HG02981 (cell line): ENCODE measurements around the gene WWOX.

Experiments
- ATAC-seq: cut with Tn5 transposase; IDR thresholded peaks from one replicate; pipeline ENCODE4 v1.9.1; 2021; ENCODE audit warnings: mild to moderate bottlenecking, moderate library complexity; ENCODE audit not compliant: unreplicated experiment

Gene WWOX

DNA sequence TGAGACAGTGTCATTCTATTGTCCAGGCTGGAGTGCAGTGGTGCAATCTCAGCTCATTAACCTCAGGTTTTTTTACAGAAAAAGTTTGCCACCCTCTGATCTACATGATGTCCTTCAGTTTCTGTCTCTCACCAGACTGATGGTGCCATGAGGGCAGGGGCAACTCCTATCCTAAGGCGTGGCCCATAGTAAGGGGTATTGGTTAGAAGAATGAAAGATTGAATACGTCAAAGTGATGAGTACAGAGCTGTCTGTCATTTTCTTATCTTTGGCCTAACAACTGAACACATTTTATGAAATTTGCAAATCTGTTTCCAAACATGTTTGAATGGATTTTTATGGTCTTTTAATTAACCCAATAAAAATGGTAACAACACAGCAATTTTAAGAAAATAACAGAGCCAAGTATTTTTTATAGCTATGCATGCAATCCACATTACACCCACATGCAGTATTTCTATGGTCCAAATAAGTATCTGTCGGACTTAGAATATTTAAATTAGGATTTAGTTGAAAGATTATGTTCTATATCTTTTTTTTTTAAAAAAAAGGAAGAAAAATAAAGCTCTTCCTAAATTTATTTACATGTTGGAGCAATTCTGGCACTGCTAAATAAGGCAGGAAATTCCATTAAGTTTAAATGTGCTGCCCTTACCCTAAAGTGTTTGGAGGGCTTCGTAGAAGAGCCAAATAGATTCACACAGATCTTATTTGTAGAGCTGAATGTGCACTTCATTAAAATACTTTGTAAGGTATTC is 192.8 kb downstream of the WWOX start:
- no peak for ATAC-seq

DNA sequence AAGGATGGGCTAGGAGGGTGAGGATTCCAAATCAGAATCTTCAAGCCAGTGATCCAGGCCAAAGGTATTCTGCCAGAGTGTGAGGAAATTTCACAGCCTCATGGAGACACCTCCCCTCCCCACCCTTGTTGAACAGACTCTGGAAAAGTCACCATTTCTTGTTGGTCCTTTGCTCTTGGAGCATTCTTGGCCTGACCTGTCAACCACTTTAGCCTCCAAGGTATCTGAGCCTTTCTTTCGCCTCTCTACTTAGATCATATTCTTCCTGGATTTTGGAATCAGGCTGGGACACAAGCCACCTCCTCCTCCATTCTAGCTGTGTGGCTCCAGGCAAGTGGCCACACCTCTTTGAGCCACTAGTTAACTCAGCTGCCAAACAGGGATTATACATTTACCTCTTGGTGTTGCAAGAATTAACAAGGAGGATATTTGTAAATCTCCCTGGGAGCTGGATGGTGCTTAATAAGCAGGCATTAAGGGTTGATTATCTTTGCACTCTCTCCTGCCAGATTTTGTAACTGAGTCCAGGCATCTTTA is 193.5 kb downstream of the WWOX start:
- no peak for ATAC-seq

DNA sequence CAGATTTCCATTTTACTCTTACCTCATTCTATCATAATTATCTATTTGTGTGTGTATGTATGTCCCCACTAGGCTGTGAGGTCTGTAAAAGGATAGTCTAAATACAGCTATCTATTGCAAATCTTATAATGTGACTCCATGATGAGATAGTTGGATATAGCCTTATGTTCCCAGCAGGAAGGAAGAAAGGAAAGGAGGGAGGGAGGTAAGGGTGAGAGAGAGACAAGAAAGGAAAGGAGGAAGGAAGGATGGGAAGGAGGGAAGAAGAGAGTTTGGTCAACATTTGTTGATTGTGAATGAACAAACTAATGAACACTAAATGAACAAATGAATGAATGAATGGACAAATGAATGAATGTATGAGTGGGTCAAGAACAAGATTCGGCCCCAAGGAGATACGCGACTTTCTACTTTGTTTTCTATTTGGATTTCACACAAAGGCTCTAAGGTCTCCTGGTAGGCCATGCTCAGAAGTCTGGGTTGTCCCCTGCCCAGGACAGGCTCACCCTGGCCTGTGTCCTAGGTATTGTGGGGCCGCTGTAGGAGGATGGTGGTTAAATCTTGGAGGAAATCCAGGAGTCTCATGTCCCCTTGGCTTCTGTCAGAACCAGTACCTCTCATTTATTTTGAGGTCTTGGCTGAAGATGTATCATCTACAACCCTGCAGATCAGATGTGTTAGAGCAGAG is 195.2 kb downstream of the WWOX start:
- no peak for ATAC-seq

DNA sequence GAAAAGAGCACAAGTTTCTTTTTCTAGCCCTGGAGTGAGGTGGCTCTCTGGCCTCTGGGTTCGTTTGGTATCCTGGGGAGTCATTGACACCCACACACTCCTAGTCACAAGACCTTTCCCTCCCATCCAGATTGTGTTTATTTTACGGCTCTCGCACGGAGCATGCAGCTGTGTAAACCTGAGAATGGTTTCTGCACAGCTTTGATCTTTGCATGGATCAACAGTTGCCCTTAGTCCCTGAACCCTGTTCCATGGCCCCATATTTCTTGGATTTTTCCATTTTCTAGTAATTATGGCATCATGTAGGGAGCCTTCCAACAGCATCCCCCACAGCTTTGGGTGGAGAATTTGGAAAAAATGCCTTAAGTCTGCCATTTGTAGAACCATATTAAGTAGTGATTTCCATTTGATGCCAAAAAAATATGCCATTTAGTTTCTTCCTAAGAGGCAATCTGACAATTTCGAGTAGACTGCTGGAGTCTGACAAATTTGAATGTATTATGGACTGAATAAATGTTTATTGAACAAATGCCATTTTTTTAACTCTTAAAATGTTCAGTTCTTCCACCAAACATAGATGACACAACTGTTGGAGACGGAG is 197.7 kb downstream of the WWOX start:
- ATAC-seq = no peak

DNA sequence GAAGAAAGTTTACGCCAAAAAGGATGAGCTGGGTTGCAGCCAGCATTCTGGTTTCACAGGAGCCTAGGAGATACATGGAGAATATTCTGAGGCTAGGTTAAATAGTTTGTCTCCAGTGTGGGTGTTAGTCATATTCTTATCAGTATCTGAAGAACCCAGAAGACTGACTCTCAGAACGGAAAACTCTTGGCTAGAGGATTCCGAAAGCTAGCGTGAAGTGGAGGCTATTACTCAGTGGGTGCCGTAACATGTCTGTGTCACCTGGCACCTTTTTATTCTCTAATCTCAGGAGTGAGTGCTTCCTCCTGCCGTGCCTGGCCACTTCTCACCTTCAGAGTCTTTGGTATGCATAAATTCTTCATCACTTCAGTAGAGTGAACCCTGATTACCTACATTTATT is 199.5 kb downstream of the WWOX start:
- ATAC-seq = no peak

DNA sequence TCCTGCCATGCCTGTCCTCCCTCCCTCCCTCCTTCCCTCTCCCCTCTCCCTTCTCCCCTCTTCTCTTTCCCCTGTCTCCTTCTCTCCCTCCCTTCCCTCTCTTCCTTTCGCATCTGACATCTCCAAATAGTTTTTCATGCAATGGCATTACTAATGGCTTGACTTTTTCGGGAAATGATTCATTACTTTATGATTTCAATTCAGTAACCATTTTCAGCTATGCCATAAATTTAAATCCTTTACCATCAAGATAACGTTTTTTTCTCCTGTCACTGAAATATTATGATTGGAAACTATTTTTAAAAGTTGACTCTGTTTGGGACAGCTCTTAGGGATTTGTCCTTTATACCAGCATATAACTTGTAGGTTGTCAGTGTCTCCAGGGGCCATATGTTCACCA is 201.0 kb downstream of the WWOX start:
- no peak for ATAC-seq

DNA sequence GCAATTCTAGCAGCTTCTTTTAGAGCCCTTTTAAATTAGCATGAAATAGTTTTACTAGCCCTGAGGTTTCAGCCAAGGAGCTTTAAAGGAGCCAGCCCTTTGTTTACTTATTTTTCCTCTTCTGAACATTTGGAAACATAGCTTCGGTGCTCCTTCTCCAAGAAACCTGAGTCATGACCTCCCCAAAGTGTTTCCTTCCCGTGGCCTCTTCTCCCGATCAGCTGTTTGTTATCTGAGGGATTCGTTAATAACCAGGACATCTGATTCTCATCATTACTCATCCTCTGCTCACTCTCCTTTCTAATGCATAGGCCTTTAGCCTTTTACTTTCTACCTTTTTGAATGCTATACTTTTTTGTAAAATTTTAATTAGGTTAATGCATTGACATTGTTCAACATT is 204.5 kb downstream of the WWOX start:
- ATAC-seq = no peak

DNA sequence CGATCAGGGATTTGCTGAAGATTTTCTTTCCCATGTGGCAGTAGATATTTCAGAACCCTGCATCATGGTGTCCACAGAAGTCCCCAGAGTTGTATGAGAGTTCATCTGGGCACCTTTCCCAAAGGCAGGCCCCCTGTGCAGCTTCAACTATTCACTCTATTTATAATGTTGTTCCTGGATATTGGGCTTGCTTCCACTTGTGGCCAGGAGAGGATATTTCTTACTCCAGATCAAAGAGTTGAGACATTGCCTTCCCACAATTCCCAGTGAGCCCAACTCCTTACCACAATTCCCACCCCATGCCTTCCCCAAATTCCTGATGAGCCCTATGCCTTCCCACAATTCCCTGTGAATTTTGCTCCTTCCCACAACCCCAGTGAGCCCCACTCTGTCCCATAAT is 206.9 kb downstream of the WWOX start:
- no peak for ATAC-seq

DNA sequence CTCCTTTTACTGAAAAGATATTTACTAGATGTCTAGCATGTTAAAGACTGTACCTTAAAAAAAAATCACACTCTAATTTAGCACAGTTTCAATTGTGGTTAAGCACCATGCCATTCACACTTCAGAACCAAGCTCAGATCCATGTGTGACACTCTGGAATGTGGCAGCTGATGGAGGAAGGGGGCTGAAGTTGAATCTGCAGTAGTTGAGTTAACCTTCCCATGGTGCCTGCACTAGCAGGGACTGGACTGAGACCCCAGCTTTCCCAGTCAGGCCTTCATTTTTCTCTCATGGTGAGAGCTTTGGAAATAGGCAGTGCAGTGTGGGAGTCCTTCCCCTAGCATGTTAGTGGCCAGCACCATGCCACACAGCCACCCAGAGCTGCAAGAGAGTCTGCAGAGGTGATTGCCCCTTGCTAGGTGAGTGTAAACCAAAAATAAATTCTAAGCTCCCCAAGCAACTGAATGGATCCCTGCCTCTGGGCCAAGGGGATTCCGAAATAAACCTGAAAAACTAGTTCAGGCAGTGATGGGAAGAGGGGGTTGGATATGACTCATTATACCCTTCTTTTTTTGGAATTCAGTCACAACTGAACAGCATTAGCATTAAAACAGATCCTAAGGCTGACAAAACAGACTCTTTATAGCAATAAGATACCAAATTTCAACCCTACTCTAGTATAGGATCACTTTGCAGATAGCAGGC is 208.5 kb downstream of the WWOX start:
- ATAC-seq = no peak

DNA sequence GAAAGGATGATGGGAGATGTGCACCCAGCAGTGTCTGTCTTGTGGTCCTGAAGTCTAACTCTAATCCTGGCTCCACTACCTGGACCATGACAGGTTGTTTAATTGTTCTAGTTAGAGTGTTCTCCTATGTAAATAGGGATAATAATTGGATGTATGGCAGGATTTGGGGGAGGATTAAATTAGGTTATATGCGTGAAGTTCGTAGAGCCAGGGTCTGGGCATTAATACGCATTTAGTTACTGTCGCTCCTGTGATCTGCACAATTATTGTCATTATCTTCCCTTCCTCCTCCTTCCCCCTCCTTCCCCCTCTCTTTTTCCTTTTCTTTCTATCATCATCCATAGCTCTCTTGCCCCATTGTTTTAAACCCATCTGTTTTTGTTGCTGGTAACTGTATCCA is 210.3 kb downstream of the WWOX start:
- ATAC-seq = no peak

GRCh38 chr16:78310196-78310595 is 210.7 kb downstream of the WWOX start:
- no peak for ATAC-seq

GRCh38 chr16:78310990-78311561 is 211.6 kb downstream of the WWOX start:
- ATAC-seq = peak; percentile 71

DNA sequence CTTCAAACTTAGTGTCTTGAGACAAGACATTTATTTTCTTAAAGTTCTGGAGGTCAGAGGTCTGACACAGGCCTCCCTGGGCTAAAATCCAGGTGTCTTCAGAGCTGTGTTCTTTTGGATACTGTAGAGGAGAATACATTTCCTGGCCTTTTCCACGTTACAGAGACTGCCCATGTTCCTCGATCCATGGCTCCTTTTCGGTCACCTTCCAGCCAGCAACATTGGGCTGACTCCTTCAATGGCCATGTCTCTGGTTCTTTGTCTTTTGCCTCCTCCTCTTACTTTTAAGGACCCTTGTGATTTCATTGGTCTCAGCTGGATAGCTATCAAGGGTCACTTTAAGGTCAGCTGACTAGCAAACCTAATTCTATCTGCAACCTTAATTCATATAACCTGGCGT is 212.4 kb downstream of the WWOX start:
- ATAC-seq = no peak

DNA sequence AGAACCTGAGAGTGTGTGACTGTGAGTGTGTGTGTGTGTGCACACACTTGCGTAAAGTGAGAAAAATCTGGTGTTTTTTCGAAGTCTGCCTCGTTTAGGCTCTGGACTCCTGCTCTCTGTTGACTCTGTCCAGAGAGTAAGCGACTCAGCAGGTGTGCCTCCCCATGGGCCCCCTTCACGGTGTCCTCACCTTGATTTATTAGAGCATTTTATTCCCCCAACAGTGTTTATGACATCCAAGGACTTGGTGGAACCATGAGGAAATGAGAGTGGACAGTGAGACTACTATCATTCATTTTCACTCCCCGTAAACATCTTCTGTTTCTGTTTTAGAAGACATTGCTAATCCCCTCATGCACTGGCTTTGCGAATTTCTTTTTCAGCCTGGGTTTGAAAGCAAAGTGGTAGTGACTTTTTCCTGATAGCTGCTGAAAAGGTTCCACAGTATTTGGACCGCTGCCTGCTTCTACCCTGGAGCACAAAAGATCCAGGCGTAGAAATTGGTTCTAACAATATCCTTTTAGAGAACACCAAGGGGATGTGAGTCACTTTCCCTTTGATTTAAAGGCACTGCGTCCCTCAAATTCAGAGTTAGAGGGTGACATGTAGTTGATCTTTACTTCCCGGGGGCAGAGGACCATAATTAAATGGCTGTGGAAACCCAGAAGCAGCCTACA is 218.2 kb downstream of the WWOX start:
- no peak for ATAC-seq

- ATAC-seq = no peak
Measured at GRCh38 chr16:78321620-78322360, 222.3 kb downstream of the WWOX start.

DNA sequence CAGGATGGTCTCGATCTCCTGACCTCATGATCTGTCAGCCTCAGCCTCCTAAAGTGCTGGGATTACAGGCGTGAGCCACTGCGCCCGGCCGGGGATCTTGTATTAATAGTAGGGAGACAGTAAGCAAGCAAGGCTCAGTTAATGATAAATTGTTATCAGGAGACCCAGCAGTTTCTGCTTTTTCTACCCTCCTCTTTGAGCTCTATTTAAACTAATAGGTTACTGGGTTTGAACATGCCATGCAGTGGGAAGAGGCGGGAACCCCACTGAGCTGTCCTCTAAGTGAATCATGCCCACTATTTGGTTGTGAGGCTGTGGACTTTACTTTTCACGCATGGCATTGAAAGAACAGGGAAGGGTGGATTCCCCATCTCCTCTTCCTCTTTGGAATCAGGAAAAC is 223.9 kb downstream of the WWOX start:
- no peak for ATAC-seq

GRCh38 chr16:78324649-78325285 is 225.3 kb downstream of the WWOX start:
- no peak for ATAC-seq

DNA sequence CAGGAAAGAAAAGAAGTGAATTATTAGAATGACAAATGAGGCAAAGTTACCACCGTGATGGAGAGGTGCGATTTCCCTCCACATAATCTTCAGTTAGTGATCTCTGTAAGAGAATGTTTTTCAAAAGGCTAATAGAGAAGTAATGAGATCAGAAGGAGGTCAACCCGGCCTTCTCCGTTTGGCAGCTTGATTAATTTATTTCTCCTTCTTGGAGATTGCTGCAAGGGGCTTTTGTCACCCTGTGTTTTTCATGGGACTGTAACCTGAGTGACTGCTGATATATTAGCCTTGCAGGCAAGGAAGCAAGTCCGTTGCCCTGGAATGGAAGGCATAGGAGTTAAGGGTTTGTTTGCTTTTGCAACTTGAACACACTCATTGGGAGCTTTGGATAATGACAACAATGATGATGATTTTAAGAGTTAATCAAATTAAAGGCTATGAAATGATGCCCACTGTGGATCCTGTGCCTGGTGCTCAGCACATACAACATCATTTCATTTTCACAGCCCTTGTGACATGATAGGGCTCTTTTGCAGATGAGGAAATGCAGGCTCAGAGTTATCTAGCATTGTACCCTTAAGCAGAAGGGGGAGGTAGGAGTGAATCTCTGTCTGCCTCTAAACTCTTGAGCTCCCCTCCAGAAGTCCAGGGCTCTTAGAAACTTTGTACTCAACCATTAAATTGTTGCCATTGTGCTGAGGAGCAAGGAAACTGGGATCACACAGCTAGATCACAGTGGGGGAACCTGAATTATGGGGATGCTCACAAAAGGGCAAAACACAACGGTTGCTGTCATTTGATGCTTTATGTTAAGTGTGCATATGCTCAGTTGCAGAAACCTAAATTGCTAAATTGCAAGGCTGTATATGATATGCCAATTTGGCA is 226.3 kb downstream of the WWOX start:
- ATAC-seq = no peak
